PC-9 (cell line): Measurements from ENCODE around the gene CADM1.

Experiments
- EZH2 ChIP-seq: fragments of 200-600 bp; sonication (generic); IDR thresholded peaks from 2 replicates; pipeline ENCODE4 v1.8.0; 2017; ENCODE audit warnings: antibody characterized with exemption, low read depth
- TF ChIP-seq, protein P1 (sequence below): fragments of 200-600 bp; sonication (generic); conservative IDR thresholded peaks from 2 replicates; pipeline ENCODE4 v1.6.1; 2017; ENCODE audit warnings: mixed run types, antibody characterized with exemption, mild to moderate bottlenecking, moderate library complexity

DNA sequence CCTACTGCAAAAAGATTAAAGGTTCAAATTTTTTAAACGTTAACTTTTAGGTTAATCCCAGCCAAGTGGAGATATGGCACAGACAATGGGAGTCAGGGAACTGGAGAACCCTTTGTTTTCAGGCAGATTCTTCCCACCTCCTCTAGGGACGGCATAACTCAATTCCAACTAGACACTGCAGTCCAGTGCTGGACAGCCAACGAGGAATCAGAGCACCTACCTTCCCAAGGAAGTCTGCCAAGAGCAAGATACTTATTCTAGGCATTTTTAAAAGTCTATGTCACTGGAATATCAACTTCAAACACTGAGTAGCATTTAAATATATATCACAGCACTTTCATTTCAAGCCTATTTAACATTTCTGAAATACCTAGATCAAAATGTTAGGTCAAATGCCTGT, 7.3 kb downstream of the CADM1 start:
- TF ChIP-seq, protein P1, sequence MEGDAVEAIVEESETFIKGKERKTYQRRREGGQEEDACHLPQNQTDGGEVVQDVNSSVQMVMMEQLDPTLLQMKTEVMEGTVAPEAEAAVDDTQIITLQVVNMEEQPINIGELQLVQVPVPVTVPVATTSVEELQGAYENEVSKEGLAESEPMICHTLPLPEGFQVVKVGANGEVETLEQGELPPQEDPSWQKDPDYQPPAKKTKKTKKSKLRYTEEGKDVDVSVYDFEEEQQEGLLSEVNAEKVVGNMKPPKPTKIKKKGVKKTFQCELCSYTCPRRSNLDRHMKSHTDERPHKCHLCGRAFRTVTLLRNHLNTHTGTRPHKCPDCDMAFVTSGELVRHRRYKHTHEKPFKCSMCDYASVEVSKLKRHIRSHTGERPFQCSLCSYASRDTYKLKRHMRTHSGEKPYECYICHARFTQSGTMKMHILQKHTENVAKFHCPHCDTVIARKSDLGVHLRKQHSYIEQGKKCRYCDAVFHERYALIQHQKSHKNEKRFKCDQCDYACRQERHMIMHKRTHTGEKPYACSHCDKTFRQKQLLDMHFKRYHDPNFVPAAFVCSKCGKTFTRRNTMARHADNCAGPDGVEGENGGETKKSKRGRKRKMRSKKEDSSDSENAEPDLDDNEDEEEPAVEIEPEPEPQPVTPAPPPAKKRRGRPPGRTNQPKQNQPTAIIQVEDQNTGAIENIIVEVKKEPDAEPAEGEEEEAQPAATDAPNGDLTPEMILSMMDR = no peak
- TF ChIP-seq EZH2 = no peak
